A549 (cell line): ENCODE data around the gene SNTB2. TPM values are rescaled to one million over a fixed set of nuclear protein-coding genes. Genes with fewer than 3 reads are reported as not detected.
A peak's percentile ranks its signal among the peaks of the same experiment; 100 is the strongest.
"Not testable (repeated sequence)": the region's sequence is repeated elsewhere in the genome, so short reads cannot be mapped to it uniquely, and the experiment has no call there.

Experiments
- ATAC-seq, 2 experiments: fragments of 200-7000 bp in 1 of 2; fragments of >200 bp in 1 of 2; cut with Nextera tagmentation in 1 of 2; cut with Tn5 transposase in 1 of 2; 3 replicates each; pipeline versions ENCODE4 v1.8.0 to v1.9.1; 2018 to 2020; ENCODE audit warnings: mild to moderate bottlenecking in 1 of 2, moderate library complexity in 1 of 2
- CTCF ChIA-PET: fragments of 300-600 bp; sonication (Branson Sonifier 250); formaldehyde crosslinking; extraction: SDS; loops from one replicate; lab custom pipeline; 2021; ENCODE audit warnings: antibody characterized with exemption, inconsistent platforms; lab: Yijun Ruan, JAX
- POLR2A ChIA-PET: fragments of 350-600 bp; formaldehyde crosslinking; extraction: SDS; loops from one replicate; lab custom pipeline; 2021; ENCODE audit warnings: antibody characterized with exemption, inconsistent platforms; lab: Yijun Ruan, JAX
- DNase-seq, 2 experiments: peaks; one replicate each; pipeline versions ENCODE4 v3.0.0 to v3.0.0-alpha.2; 2011 to 2016; ENCODE audit warnings: low read depth in 1 of 2, low spot score in 1 of 2
- FAIRE-seq: peaks from 2 replicates; lab custom pipeline; 2011; peaks lifted over from hg19 to GRCh38; lab: Jason Lieb, UNC
- H3K27ac ChIP-seq, 2 experiments: fragments of >200 bp; sonication (Bioruptor Twin); formaldehyde crosslinking; 3 replicates each; pipeline ENCODE4 v1.5.1; 2016 to 2017
- H3K4me1 ChIP-seq: fragments of >200 bp; sonication (Bioruptor Twin); formaldehyde crosslinking; 3 replicates; pipeline ENCODE4 v1.6.1; 2016
- H3K4me2 ChIP-seq: fragments of >200 bp; sonication (Bioruptor Twin); formaldehyde crosslinking; 3 replicates; pipeline ENCODE4 v1.6.1; 2016
- H3K4me3 ChIP-seq: fragments of >200 bp; sonication (Bioruptor Twin); formaldehyde crosslinking; 3 replicates; pipeline ENCODE4 v1.5.1; 2016
- H3K9me3 ChIP-seq: fragments of >200 bp; sonication (Bioruptor Twin); formaldehyde crosslinking; 3 replicates; pipeline ENCODE4 v1.6.1; 2016
- BHLHE40 ChIP-seq: IDR thresholded peaks from 2 replicates; pipeline ENCODE4 v1.6.1; 2012; ENCODE audit warnings: low read depth, low read length, inconsistent platforms
- CEBPB ChIP-seq, 2 experiments: fragments of >200 bp in 1 of 2; sonication (Bioruptor Twin) in 1 of 2; formaldehyde crosslinking in 1 of 2; IDR thresholded peaks; 2 replicates each; pipeline ENCODE4 v1.6.1; 2012 to 2016
- CTCF ChIP-seq: fragments of >200 bp; sonication (Bioruptor Twin); formaldehyde crosslinking; IDR thresholded peaks from 3 replicates; pipeline ENCODE4 v1.5.1; 2016
- E2F6 ChIP-seq: IDR thresholded peaks from 2 replicates; pipeline ENCODE4 v1.6.1; 2012; ENCODE audit warnings: low read depth, borderline replicate concordance
- EHF ChIP-seq: fragments of 250-450 bp; sonication (Bioruptor Pico); IDR thresholded peaks from 2 replicates; pipeline ENCODE4 v1.5.0; 2020; ENCODE audit warnings: mild to moderate bottlenecking
- FOXS1 ChIP-seq: fragments of 250-450 bp; sonication (Bioruptor Pico); IDR thresholded peaks from 2 replicates; pipeline ENCODE4 v1.5.0; 2020; ENCODE audit warnings: mild to moderate bottlenecking, moderate library complexity
- HES2 ChIP-seq: fragments of >200 bp; sonication (Bioruptor Twin); formaldehyde crosslinking; IDR thresholded peaks from 2 replicates; pipeline ENCODE4 v1.6.1; 2016
- HMGXB4 ChIP-seq: fragments of 250-450 bp; sonication (Bioruptor Pico); IDR thresholded peaks from 2 replicates; pipeline ENCODE4 v1.5.0; 2021; ENCODE audit warnings: mild to moderate bottlenecking, moderate library complexity, borderline replicate concordance
- HOXB13 ChIP-seq: fragments of 250-450 bp; sonication (Bioruptor Pico); IDR thresholded peaks from 2 replicates; pipeline ENCODE4 v1.5.0; 2020; ENCODE audit warnings: low read depth, mild to moderate bottlenecking, moderate library complexity
- JUN ChIP-seq, 2 experiments: fragments of >200 bp; sonication (Bioruptor Twin); formaldehyde crosslinking; IDR thresholded peaks; 2 replicates in 1 of 2; 3 replicates in 1 of 2; pipeline ENCODE4 v1.6.1; 2016 to 2017
- MAX ChIP-seq: IDR thresholded peaks from 2 replicates; pipeline ENCODE4 v1.6.1; 2012
- MAZ ChIP-seq: fragments of 150-350 bp; IDR thresholded peaks from 2 replicates; pipeline ENCODE4 v1.6.1; 2014; ENCODE audit warnings: antibody characterized with exemption, low read depth, low read length, borderline replicate concordance
- NPAS2 ChIP-seq: fragments of 250-450 bp; sonication (Bioruptor Pico); IDR thresholded peaks from 2 replicates; pipeline ENCODE4 v1.8.0; 2022; ENCODE audit warnings: mild to moderate bottlenecking, moderate library complexity, borderline replicate concordance
- POLR2AphosphoS2 ChIP-seq: conservative IDR thresholded peaks from 2 replicates; pipeline ENCODE4 v1.6.1; 2012; ENCODE audit warnings: low read length, improper control_type of control experiment, inconsistent platforms
- RAD21 ChIP-seq, 2 experiments: fragments of >200 bp in 1 of 2; sonication (Bioruptor Twin) in 1 of 2; formaldehyde crosslinking in 1 of 2; IDR thresholded peaks in 1 of 2; conservative IDR thresholded peaks in 1 of 2; 2 replicates in 1 of 2; 3 replicates in 1 of 2; pipeline ENCODE4 v1.6.1; 2012 to 2018; ENCODE audit warnings: inconsistent platforms in 1 of 2
- RFX5 ChIP-seq: fragments of 450-650 bp; IDR thresholded peaks from 2 replicates; pipeline ENCODE4 v1.7.1; 2014; ENCODE audit warnings: antibody characterized with exemption, mild to moderate bottlenecking, moderate library complexity
- SMC3 ChIP-seq: fragments of >200 bp; sonication (Bioruptor Twin); formaldehyde crosslinking; IDR thresholded peaks from 3 replicates; pipeline ENCODE4 v1.6.1; 2018; ENCODE audit warnings: inconsistent platforms
- SREBF2 ChIP-seq: fragments of 450-650 bp; IDR thresholded peaks from 2 replicates; pipeline ENCODE4 v1.6.1; 2014; ENCODE audit warnings: mild to moderate bottlenecking, moderate library complexity
- TFCP2L1 ChIP-seq: fragments of 250-450 bp; sonication (Bioruptor Pico); IDR thresholded peaks from 2 replicates; pipeline ENCODE4 v1.5.0; 2021; ENCODE audit warnings: mild to moderate bottlenecking
- USF2 ChIP-seq: fragments of 450-650 bp; IDR thresholded peaks from 2 replicates; pipeline ENCODE4 v1.6.1; 2014; ENCODE audit warnings: antibody characterized with exemption
- ZC3H11A ChIP-seq: fragments of 450-650 bp; IDR thresholded peaks from 2 replicates; pipeline ENCODE4 v1.6.1; 2014; ENCODE audit warnings: antibody characterized with exemption, mild to moderate bottlenecking
- WGBS: methylation state at CpG from one replicate; pipeline ENCODE4 v1.1.6; 2017; ENCODE audit errors: missing lambda C conversion rate; 5-methylcytosine and 5-hydroxymethylcytosine counted together
- polyA plus RNA-seq, 4 experiments: library from polyadenylated mRNA; depleted of rRNA in 3 of 4; stranded (reverse); fragments of >200 nt; fragmentation: RNase III in 1 of 4; extraction: RNeasy Plus Mini Kit Qiagen cat#74134 plus additional on column Dnase treatment in 1 of 4; gene quantifications; 2 replicates in 3 of 4; 3 replicates in 1 of 4; pipeline ENCODE4 v1.2.3, GENCODE V29; 2011 to 2017

Gene SNTB2
- polyA plus RNA-seq, 2 of the 4 experiments (the other 2 are of a cell fraction) = 7.8 to 20.8 TPM

GRCh38 chr16:69285240-69285639 is 98.3 kb downstream of the SNTB2 start:
- CTCF ChIA-PET = interaction anchor here (0.5 to 9.7 kb wide), 11 partner anchors 11 to 133 kb away, joined by 3 to 133 read pairs (median 6); partner anchors contain the start of gene SNTB2
- FAIRE-seq (no peak), DNase-seq (no peak), ATAC-seq (no peak)
- POLR2A ChIA-PET = interaction anchor here (0.6 to 1.7 kb wide), 2 partner anchors 98 to 265 kb away, joined by 5 read pairs; partner anchors contain the start of gene SNTB2
- H3K9me3 ChIP-seq = no peaks in the 10 kb centered on the region
- whole genome bisulfite sequencing = 88% methylated on average over 4 of the region's 4 CpGs
- peak; percentile 89 for TF ChIP-seq ZC3H11A
- no peak for TF ChIP-seq MAX
- no peak overlapping the region for H3K4me3 ChIP-seq
- peaks cover 12% of the 10 kb centered on the region; the same call in 2 of the 3 replicates for H3K4me1 ChIP-seq
- no peak overlapping the region for H3K27ac ChIP-seq
- no peak overlapping the region for H3K4me2 ChIP-seq

GRCh38 chr16:69286941-69287713 is 100.2 kb downstream of the SNTB2 start:
- Histone ChIP-seq H3K4me3 (no peak overlapping the region), H3K27ac (peak overlapping the region in 1 of 2 experiments; percentile 38; a peak in 1 of 6 replicates), H3K9me3 (no peaks in the 10 kb centered on the region), H3K4me2 (no peak overlapping the region), H3K4me1 (peaks cover 12% of the 10 kb centered on the region; the same call in 2 of the 3 replicates)
- peak in 1 of 2 experiments; percentile 64; a peak in 3 of 6 replicates for ATAC-seq
- DNase-seq = peak; percentile 25 to 70
- WGBS = 60% methylated on average over 13 of the region's 13 CpGs
- TF ChIP-seq HES2 = no peak
- TF ChIP-seq CEBPB (IDR thresholded peaks at IDR 0.05) = peak in 1 of 2 experiments; percentile 60; a peak in 3 of 4 replicates
- TF ChIP-seq JUN (IDR thresholded peaks at IDR 0.05) = no peak
- peak; percentile 90 for TF ChIP-seq SMC3
- no peak for TF ChIP-seq ZC3H11A
- peak; percentile 68 to 78 for TF ChIP-seq RAD21 (conservative IDR thresholded peaks at IDR 0.05 in 1 of 2, IDR thresholded peaks at IDR 0.05 in 1 of 2)
- TF ChIP-seq CTCF = peak; percentile 91
- no peak for FAIRE-seq
- ChIA-PET CTCF (interaction anchor here (0.6 to 9.7 kb wide), 27 partner anchors 10 to 154 kb away, joined by 3 to 133 read pairs (median 6); partner anchors contain the start of gene SNTB2), POLR2A (interaction anchor here (1.7 kb wide), 1 partner anchor 100 kb away, joined by 5 read pairs; the partner anchor contains the start of gene SNTB2)

- ATAC-seq, FAIRE-seq, H3K4me3 ChIP-seq, H3K27ac ChIP-seq, H3K4me1 ChIP-seq, POLR2A ChIA-PET, DNase-seq, H3K4me2 ChIP-seq, H3K9me3 ChIP-seq: not testable (repeated sequence)
- CTCF ChIA-PET = interaction anchor here (0.9 to 9.7 kb wide), 3 partner anchors 12 to 761 kb away, joined by 3 to 133 read pairs (median 3); no protein-coding TSS in a partner anchor
- WGBS = 92% methylated on average over 9 of the region's 9 CpGs
Observed at GRCh38 chr16:69291657-69292056, 104.7 kb downstream of the SNTB2 start.

- no peak for ATAC-seq
- POLR2A ChIA-PET = no interaction called here
- peaks cover 5% of the 10 kb centered on the region; the same call in 1 of the 3 replicates for H3K4me1 ChIP-seq
- no peak overlapping the region for H3K27ac ChIP-seq
- FAIRE-seq = no peak
- WGBS = 77% methylated on average over 3 of the region's 3 CpGs
- no peaks in the 10 kb centered on the region for H3K9me3 ChIP-seq
- no peak overlapping the region for H3K4me3 ChIP-seq
- H3K4me2 ChIP-seq = no peak overlapping the region
- CTCF ChIA-PET = interaction anchor here (1.3 kb wide), 1 partner anchor 143 kb away, joined by 4 read pairs; no protein-coding TSS in a partner anchor
- DNase-seq = no peak
- TF ChIP-seq E2F6 (no peak), EHF (CRISPR knock-in tag) (no peak), HMGXB4 (CRISPR knock-in tag) (no peak), MAZ (no peak), BHLHE40 (no peak), NPAS2 (CRISPR knock-in tag) (no peak), HOXB13 (no peak), POLR2AphosphoS2 (no peak), RFX5 (no peak), FOXS1 (CRISPR knock-in tag) (no peak), USF2 (no peak), TFCP2L1 (no peak), SREBF2 (no peak)
Observed at GRCh38 chr16:69293401-69293800, 106.4 kb downstream of the SNTB2 start.
